ENCODE measurements around the gene SLC5A5. TPM values are rescaled to one million over a fixed set of nuclear protein-coding genes. Genes with fewer than 3 reads are reported as not detected.

Gene SLC5A5
- total RNA-seq, 6 experiments from 2014 or later, result not detected

DNA sequence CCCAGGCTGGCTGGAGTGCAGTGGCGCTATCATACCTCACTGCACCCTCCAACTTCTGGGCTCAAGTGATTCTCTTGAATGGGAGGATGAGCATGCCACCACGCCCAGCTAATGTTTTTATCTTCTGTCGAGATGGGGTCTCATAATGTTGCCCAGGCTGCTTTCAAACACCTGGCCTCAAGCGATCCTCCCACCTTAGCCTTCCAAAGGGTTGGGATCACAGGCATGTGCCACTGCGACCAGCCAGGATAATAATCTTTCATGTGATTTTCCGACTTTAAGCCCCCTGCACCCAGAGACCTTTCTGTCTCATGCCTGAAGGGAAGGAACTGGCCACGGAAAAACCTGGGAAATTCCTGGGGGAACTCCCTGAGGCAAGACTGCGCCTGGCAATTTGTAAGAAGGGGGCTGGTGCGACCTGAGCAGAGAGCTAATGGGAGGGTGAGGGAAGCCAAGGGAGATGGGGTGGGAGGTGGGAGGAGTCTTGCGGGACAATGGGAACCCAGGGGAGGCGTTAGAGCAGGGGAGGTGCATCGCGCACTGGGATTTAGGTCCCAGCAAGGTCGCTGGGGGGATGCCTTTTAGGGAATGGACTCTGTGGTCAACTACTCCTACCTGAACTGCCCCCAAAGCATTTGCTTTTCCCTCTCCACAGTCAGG, 59.9 kb downstream of the SLC5A5 start:
- peaks cover 0 to 11% (median 3%) of the 10 kb centered on the region in 4 donors for H3K4me1 ChIP-seq
- no peak for TF ChIP-seq POLR2A (IDR thresholded peaks at IDR 0.05)
- TF ChIP-seq CTCF (IDR thresholded peaks at IDR 0.05), result no peak
- ATAC-seq, result no peak

GRCh38 chr19:17932485-17933338, 61.0 kb downstream of the SLC5A5 start, which contains the start of gene CCDC124:
CCDC124 (plus strand) TSS chr19:17933015; CDS start chr19:17936421, 3,406 bp downstream.
- Histone ChIP-seq H3K27me3 (no peaks in the 10 kb centered on the region), H3K36me3 (no peaks in the 10 kb centered on the region), H3K4me3 (peak within 1 kb of the TSS; percentile 67 to 89 (median 80)), H3K4me1 (peaks cover 0 to 11% (median 3%) of the 10 kb centered on the region in 4 donors), H3K27ac (peak within 1 kb of the TSS; percentile 81 to 88 (median 84)), H3K9me3 (no peaks in the 10 kb centered on the region)
- under 1% methylated on average over 58 of the region's 64 CpGs for WGBS (ENCODE audit: insufficient coverage, low coverage, low lambda C conversion rate, missing lambda C conversion rate)
- peak; percentile 97 to 99 (median 98) for ATAC-seq
- TF ChIP-seq CTCF (IDR thresholded peaks at IDR 0.05) (peak; percentile 84 to 91 (median 88)), POLR2A (IDR thresholded peaks at IDR 0.05) (peak; percentile 76)
- intact Hi-C loops (cut with DNase I), result loop anchor here in 1 of 2 donors (5.0 kb wide), 1 partner anchor 60 kb away; the partner anchor contains the start of gene SLC5A5
- peak; percentile 92 to 94 (median 92) for DNase-seq

More for the DNA sequence above, 59.9 kb downstream of the SLC5A5 start:
- Histone ChIP-seq H3K36me3 (no peaks in the 10 kb centered on the region), H3K27me3 (no peaks in the 10 kb centered on the region), H3K4me3 (peak overlapping the region in 2 of 3 donors; percentile 67 to 89), H3K9me3 (no peaks in the 10 kb centered on the region), H3K27ac (no peak overlapping the region)
- 16% methylated on average over 6 of the region's 14 CpGs for WGBS (ENCODE audit: insufficient coverage, low coverage, low lambda C conversion rate, missing lambda C conversion rate)
- no peak for DNase-seq
- intact Hi-C loops (cut with DNase I), result loop anchor here in 1 of 2 donors (5.0 kb wide), 1 partner anchor 59 kb away; the partner anchor contains the start of gene SLC5A5

GRCh38 chr19:17933414-17934129, 61.8 kb downstream of the SLC5A5 start:
- Histone ChIP-seq H3K36me3 (no peaks in the 10 kb centered on the region), H3K9me3 (no peaks in the 10 kb centered on the region), H3K4me1 (peaks cover 0 to 11% (median 3%) of the 10 kb centered on the region in 4 donors), H3K4me3 (peak overlapping the region; percentile 67 to 89 (median 80)), H3K27me3 (no peaks in the 10 kb centered on the region), H3K27ac (peak overlapping the region; percentile 81 to 88 (median 84))
- ATAC-seq (peak in 1 of 4 donors; percentile 23), DNase-seq (no peak)
- WGBS (ENCODE audit: insufficient coverage, low coverage, low lambda C conversion rate, missing lambda C conversion rate), result 10% methylated on average over 13 of the region's 19 CpGs
- TF ChIP-seq POLR2A (IDR thresholded peaks at IDR 0.05) (no peak), CTCF (IDR thresholded peaks at IDR 0.05) (no peak)
- intact Hi-C loops (cut with DNase I), result loop anchor here in 1 of 2 donors (5.0 kb wide), 1 partner anchor 61 kb away; the partner anchor contains the start of gene SLC5A5

- H3K4me3 ChIP-seq, result no peak overlapping the region
- 63% methylated on average over 3 of the region's 21 CpGs for WGBS (ENCODE audit: insufficient coverage, low coverage, low lambda C conversion rate, missing lambda C conversion rate)
- TF ChIP-seq POLR2A (IDR thresholded peaks at IDR 0.05) (no peak), CTCF (IDR thresholded peaks at IDR 0.05) (no peak)
- DNase-seq (no peak), ATAC-seq (no peak)
- H3K27ac ChIP-seq, result no peak overlapping the region
- intact Hi-C loops (cut with DNase I), result no loop called here
- peaks cover 0 to 6% (median 0%) of the 10 kb centered on the region in 4 donors for H3K36me3 ChIP-seq
- peaks cover 0 to 11% (median 3%) of the 10 kb centered on the region in 4 donors for H3K4me1 ChIP-seq
- H3K9me3 ChIP-seq, result no peaks in the 10 kb centered on the region
- H3K27me3 ChIP-seq, result no peaks in the 10 kb centered on the region
These were observed 64.6 kb downstream of the SLC5A5 start for GRCh38 chr19:17936379-17936778.
